Endothelial cell of umbilical vein (primary cell): ENCODE data around the gene TDRD5. TPM values are rescaled to one million over a fixed set of nuclear protein-coding genes. Genes with fewer than 3 reads are reported as not detected.
"Not testable (repeated sequence)": the region's sequence is repeated elsewhere in the genome, so short reads cannot be mapped to it uniquely, and the experiment has no call there.

Experiments used
- BruUV-seq: library from RNA; stranded (reverse); fragments of 400-500 nt; replicated peaks from 2 replicates; lab custom pipeline; 2021; lab: Mats Ljungman, UMichigan
- CTCF ChIA-PET: fragments of 300-600, 350-600 bp; sonication (Branson Sonifier 250); formaldehyde crosslinking; loops from one replicate; lab custom pipeline; 2021; ENCODE audit warnings: antibody characterized with exemption, inconsistent platforms; lab: Charles Lee
- POLR2A ChIA-PET: fragments of 300-600, 350-600 bp; sonication (Branson Sonifier 250); formaldehyde crosslinking; loops from one replicate; lab custom pipeline; 2021; ENCODE audit warnings: antibody characterized with exemption, inconsistent platforms; lab: Charles Lee
- DNase-seq: peaks from one replicate; pipeline ENCODE4 v3.0.0-alpha.2; 2011; ENCODE audit warnings: low read depth, low spot score
- FAIRE-seq: peaks from 2 replicates; lab custom pipeline; 2011; peaks lifted over from hg19 to GRCh38; lab: Jason Lieb, UNC
- H2AFZ ChIP-seq: 2 replicates; pipeline ENCODE4 v1.6.0; 2012; ENCODE audit warnings: low read depth, low read length, control low read depth, inconsistent platforms
- H3K27ac ChIP-seq: 2 replicates; pipeline ENCODE4 v1.5.1; 2011; ENCODE audit warnings: low read depth, mild to moderate bottlenecking, control low read depth, low read length, moderate library complexity; ENCODE audit not compliant: insufficient read depth
- H3K27me3 ChIP-seq, 2 experiments: 2 replicates each; pipeline versions ENCODE4 v1.6.0 to v1.6.1; 2011; ENCODE audit warnings: low read length in 2 of 2, mixed read lengths in 1 of 2; ENCODE audit not compliant: control insufficient read depth in 2 of 2, insufficient read depth in 2 of 2
- H3K36me3 ChIP-seq, 2 experiments: 2 replicates in 1 of 2; 3 replicates in 1 of 2; pipeline ENCODE4 v1.5.1; 2011; ENCODE audit warnings: low read length in 2 of 2, mild to moderate bottlenecking in 1 of 2, moderate library complexity in 1 of 2; ENCODE audit not compliant: control insufficient read depth in 2 of 2, insufficient read depth in 2 of 2; ENCODE audit errors: extremely low read depth in 1 of 2
- H3K4me1 ChIP-seq: 3 replicates; pipeline ENCODE4 v1.5.1; 2011; ENCODE audit warnings: mild to moderate bottlenecking, low read length; ENCODE audit not compliant: control insufficient read depth, insufficient read depth; ENCODE audit errors: extremely low read depth
- H3K4me2 ChIP-seq: 2 replicates; pipeline ENCODE4 v1.6.1; 2011; ENCODE audit warnings: low read length, control low read depth, mixed read lengths; ENCODE audit not compliant: insufficient read depth
- H3K4me3 ChIP-seq, 3 experiments: fragments of 200-600 bp in 1 of 3; sonication (generic), shearing (Covaris generic) in 1 of 3; replicated peaks in 1 of 3; 2 replicates each; pipeline ENCODE4 v1.5.1; 2011 to 2016; ENCODE audit warnings: control low read depth in 3 of 3, low read length in 3 of 3, mild to moderate bottlenecking in 2 of 3, inconsistent platforms in 1 of 3, low read depth in 1 of 3, moderate library complexity in 1 of 3; ENCODE audit not compliant: insufficient read depth in 1 of 3
- H3K79me2 ChIP-seq: 2 replicates; pipeline ENCODE4 v1.6.0; 2012; ENCODE audit warnings: low read length, inconsistent platforms; ENCODE audit not compliant: control insufficient read depth, insufficient read depth
- H3K9ac ChIP-seq: replicated peaks from 2 replicates; pipeline ENCODE3; 2011; ENCODE audit warnings: low read length, control low read depth; ENCODE audit not compliant: insufficient read depth; ENCODE audit errors: extremely low read depth
- H3K9me1 ChIP-seq: replicated peaks from 3 replicates; pipeline ENCODE4 v1.6.0; 2011; ENCODE audit warnings: mild to moderate bottlenecking, low read length; ENCODE audit not compliant: control insufficient read depth, insufficient read depth; ENCODE audit errors: extremely low read depth
- H3K9me3 ChIP-seq: replicated peaks from 2 replicates; pipeline ENCODE4 v1.5.1; 2012; ENCODE audit warnings: low read length, inconsistent platforms; ENCODE audit not compliant: control insufficient read depth, insufficient read depth
- H4K20me1 ChIP-seq: replicated peaks from 2 replicates; pipeline ENCODE3; 2011; ENCODE audit warnings: mild to moderate bottlenecking, low read length; ENCODE audit not compliant: control insufficient read depth, insufficient read depth; ENCODE audit errors: extremely low read depth
- EZH2 ChIP-seq: IDR thresholded peaks from 2 replicates; pipeline ENCODE4 v1.6.1; 2012; ENCODE audit warnings: borderline replicate concordance, low read depth, mild to moderate bottlenecking, moderate library complexity, low read length, inconsistent platforms; ENCODE audit not compliant: severe bottlenecking
- FOS ChIP-seq: IDR thresholded peaks from 2 replicates; pipeline ENCODE4 v1.6.1; 2011; ENCODE audit warnings: mild to moderate bottlenecking, low read length, moderate library complexity, borderline replicate concordance; ENCODE audit not compliant: insufficient read depth
- GATA2 ChIP-seq: IDR thresholded peaks from 2 replicates; pipeline ENCODE4 v1.7.0; 2011; ENCODE audit warnings: low read depth, mild to moderate bottlenecking, moderate library complexity, mixed read lengths, low read length; ENCODE audit not compliant: insufficient read length, insufficient read depth
- JUN ChIP-seq: IDR thresholded peaks from 2 replicates; pipeline ENCODE4 v1.6.1; 2011; ENCODE audit warnings: borderline replicate concordance, low read depth; ENCODE audit not compliant: insufficient read length, insufficient read depth
- MYC ChIP-seq: IDR thresholded peaks from one replicate; pipeline ENCODE4 v1.6.1; 2011; ENCODE audit warnings: mild to moderate bottlenecking, low read depth, low read length
- POLR2A ChIP-seq: IDR thresholded peaks from 2 replicates; pipeline ENCODE4 v1.6.1; 2012; ENCODE audit warnings: low read depth, mild to moderate bottlenecking, control low read depth, low read length
- POLR2AphosphoS5 ChIP-seq: IDR thresholded peaks from 2 replicates; pipeline ENCODE4 v1.6.1; 2012; ENCODE audit warnings: low read depth, mild to moderate bottlenecking, control low read depth, low read length, moderate library complexity; ENCODE audit not compliant: insufficient read depth
- dilution Hi-C: fragments of 300-500 bp; cut with MboI; formaldehyde crosslinking; loops from one replicate; pipeline ENCODE4 v1.15.0; 2019; ENCODE audit warnings: low sequenced_read_pairs; ENCODE audit not compliant: extremely low pct_ligation_motif_present
- intact Hi-C: fragments of 100-400 bp; cut with micrococcal nuclease; formaldehyde crosslinking; loops from one replicate; pipeline ENCODE4 v1.10.0; 2022
- polyA plus RNA-seq, 4 experiments: library from polyadenylated mRNA; depleted of rRNA in 3 of 4; stranded (reverse) in 3 of 4; unstranded in 1 of 4; fragments of >200 nt; gene quantifications; 2 replicates each; pipeline versions ENCODE4 v1.2.1 to v1.2.3, GENCODE V29; 2011 to 2012; ENCODE audit warnings: missing spikeins in 1 of 4
- total RNA-seq: library from RNA; stranded (reverse); gene quantifications from 2 replicates; pipeline ENCODE4 v1.2.3, GENCODE V29; 2021
- TF ChIP-seq, protein P1 (sequence below): IDR thresholded peaks from 2 replicates; pipeline ENCODE4 v1.6.1; 2011; ENCODE audit not compliant: insufficient read depth, insufficient read length
- TF ChIP-seq, protein P2 (sequence below), 2 donors: IDR thresholded peaks; 1 replicate in 1 of 2; 2 replicates in 1 of 2; pipeline ENCODE4 v1.5.1; 2011; ENCODE audit warnings: low read length in 2 of 2, mild to moderate bottlenecking in 2 of 2, moderate library complexity in 2 of 2, control low read depth in 1 of 2, inconsistent platforms in 1 of 2, low read depth in 1 of 2; ENCODE audit not compliant: insufficient read depth in 1 of 2; ENCODE audit errors: extremely low read depth in 1 of 2

TDRD5 gene
- total and polyA plus RNA-seq, 2 donors (not counting 3 experiments of a cell fraction or from before 2014, with no cell fraction given): not detected

DNA sequence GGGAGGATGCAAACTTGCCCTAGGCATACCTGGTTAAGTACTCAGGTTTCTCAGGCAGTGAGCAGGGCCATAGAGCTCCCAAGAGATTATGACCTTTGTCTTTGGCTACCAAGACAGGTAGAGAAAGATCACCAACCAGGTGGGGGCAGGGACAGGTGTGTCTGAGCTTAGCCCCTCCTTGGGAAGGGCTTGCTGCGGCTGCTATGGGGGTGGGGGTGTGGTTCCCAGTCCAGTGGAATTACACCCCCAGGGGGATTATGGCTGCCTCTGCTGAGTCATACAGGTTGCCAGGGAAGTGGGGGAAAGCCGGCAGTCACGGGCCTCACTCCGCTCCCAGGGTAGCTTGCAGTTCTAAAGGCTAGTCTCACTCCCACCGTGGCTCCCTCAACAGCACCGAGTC, 86.2 kb downstream of the TDRD5 start:
- ChIA-PET POLR2A (no interaction called here), CTCF (interaction anchor here (1.3 to 2.5 kb wide), 3 partner anchors 10 to 28 kb away, joined by 4 to 10 read pairs (median 6); no protein-coding TSS in a partner anchor)
- intact Hi-C loops (no loop called here), dilution Hi-C loops (no loop called here)
- H3K4me3 ChIP-seq: no peak overlapping the region
- H3K4me2 ChIP-seq: no peak overlapping the region
- H3K79me2 ChIP-seq: no peaks in the 10 kb centered on the region
- H3K9me1 ChIP-seq: no peaks in the 10 kb centered on the region
- H3K27ac ChIP-seq: no peak overlapping the region
- DNase-seq (no peak), FAIRE-seq (no peak)
- peaks cover 0 to 17% of the 10 kb centered on the region in 2 experiments for H3K27me3 ChIP-seq
- no peaks in the 10 kb centered on the region for H3K4me1 ChIP-seq
- BruUV-seq: no TSS peak
- no peaks in the 10 kb centered on the region for H3K36me3 ChIP-seq
- no peak overlapping the region for H3K9ac ChIP-seq
- H2AFZ ChIP-seq: no peak overlapping the region
- H4K20me1 ChIP-seq: no peaks in the 10 kb centered on the region
- TF ChIP-seq GATA2 (no peak), MYC (no peak), JUN (no peak), EZH2 (no peak), POLR2AphosphoS5 (no peak), POLR2A (no peak), FOS (no peak)
- TF ChIP-seq, protein P1, sequence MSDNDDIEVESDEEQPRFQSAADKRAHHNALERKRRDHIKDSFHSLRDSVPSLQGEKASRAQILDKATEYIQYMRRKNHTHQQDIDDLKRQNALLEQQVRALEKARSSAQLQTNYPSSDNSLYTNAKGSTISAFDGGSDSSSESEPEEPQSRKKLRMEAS: no peak
- TF ChIP-seq, protein P2, sequence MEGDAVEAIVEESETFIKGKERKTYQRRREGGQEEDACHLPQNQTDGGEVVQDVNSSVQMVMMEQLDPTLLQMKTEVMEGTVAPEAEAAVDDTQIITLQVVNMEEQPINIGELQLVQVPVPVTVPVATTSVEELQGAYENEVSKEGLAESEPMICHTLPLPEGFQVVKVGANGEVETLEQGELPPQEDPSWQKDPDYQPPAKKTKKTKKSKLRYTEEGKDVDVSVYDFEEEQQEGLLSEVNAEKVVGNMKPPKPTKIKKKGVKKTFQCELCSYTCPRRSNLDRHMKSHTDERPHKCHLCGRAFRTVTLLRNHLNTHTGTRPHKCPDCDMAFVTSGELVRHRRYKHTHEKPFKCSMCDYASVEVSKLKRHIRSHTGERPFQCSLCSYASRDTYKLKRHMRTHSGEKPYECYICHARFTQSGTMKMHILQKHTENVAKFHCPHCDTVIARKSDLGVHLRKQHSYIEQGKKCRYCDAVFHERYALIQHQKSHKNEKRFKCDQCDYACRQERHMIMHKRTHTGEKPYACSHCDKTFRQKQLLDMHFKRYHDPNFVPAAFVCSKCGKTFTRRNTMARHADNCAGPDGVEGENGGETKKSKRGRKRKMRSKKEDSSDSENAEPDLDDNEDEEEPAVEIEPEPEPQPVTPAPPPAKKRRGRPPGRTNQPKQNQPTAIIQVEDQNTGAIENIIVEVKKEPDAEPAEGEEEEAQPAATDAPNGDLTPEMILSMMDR (IDR thresholded peaks at IDR 0.05; ENCODE audit: extremely low read depth in 1 of 2, insufficient read depth in 1 of 2, low read depth in 1 of 2, low read length in 2 of 2): no peak
- H3K9me3 ChIP-seq: no peaks in the 10 kb centered on the region

DNA sequence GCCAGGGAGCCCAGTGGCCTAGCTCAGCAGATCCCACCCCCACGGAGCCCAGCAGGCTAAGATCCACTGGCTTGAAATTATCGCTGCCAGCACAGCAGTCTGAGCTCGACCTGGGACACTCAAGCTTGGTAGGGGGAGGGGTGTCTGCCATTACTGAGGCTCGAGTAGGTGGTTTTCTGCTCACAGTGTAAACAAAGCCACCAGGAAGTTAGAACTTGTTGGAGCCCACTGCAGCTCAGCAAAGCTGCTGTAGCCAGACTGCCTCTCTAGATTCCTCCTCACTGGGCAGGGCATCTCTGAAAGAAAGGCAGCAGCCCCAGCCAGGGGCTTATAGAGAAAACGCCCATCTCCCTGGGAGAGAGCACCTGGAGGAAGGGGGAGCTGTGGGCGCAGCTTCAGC, 102.9 kb downstream of the TDRD5 start:
- H4K20me1 ChIP-seq, H3K4me3 ChIP-seq, FAIRE-seq, H3K9me1 ChIP-seq, H3K27ac ChIP-seq, H3K4me2 ChIP-seq, BruUV-seq, H2AFZ ChIP-seq, intact Hi-C loops, H3K79me2 ChIP-seq, POLR2A ChIA-PET, H3K36me3 ChIP-seq, dilution Hi-C loops, H3K9me3 ChIP-seq, H3K4me1 ChIP-seq, DNase-seq, H3K27me3 ChIP-seq, H3K9ac ChIP-seq: not testable (repeated sequence)
- CTCF ChIA-PET: interaction anchor here (1.2 kb wide), 1 partner anchor 115 kb away, joined by 4 read pairs; no protein-coding TSS in a partner anchor
